Esophagus (tissue), 2 donors: ENCODE results near the gene FAM83F. TPM values are rescaled to one million over a fixed set of nuclear protein-coding genes. Genes with fewer than 3 reads are reported as not detected.

ENCODE experiments used
- H3K27ac ChIP-seq, 2 donors: one replicate each; pipeline ENCODE4 v1.5.1; 2013; ENCODE audit warnings: low read depth in 2 of 2, mild to moderate bottlenecking in 2 of 2, inconsistent platforms in 1 of 2, low read length in 1 of 2, moderate library complexity in 1 of 2
- H3K27me3 ChIP-seq, 2 donors: one replicate each; pipeline ENCODE4 v1.6.1; 2013; ENCODE audit warnings: low read length in 2 of 2, control low read depth in 1 of 2, mild to moderate bottlenecking in 1 of 2; ENCODE audit not compliant: insufficient read depth in 2 of 2, control insufficient read depth in 1 of 2
- H3K36me3 ChIP-seq, 2 donors: one replicate each; pipeline ENCODE4 v1.6.1; 2013; ENCODE audit warnings: low read length in 1 of 2; ENCODE audit not compliant: control insufficient read depth in 2 of 2, insufficient read depth in 2 of 2
- H3K4me1 ChIP-seq, 2 donors: one replicate each; pipeline ENCODE4 v1.6.1; 2013; ENCODE audit warnings: low read length in 1 of 2; ENCODE audit not compliant: control insufficient read depth in 2 of 2, insufficient read depth in 2 of 2
- H3K4me3 ChIP-seq, 2 donors: one replicate each; pipeline ENCODE4 v1.5.1; 2013; ENCODE audit warnings: low read length in 2 of 2, mild to moderate bottlenecking in 2 of 2, low read depth in 1 of 2, moderate library complexity in 1 of 2
- H3K9me3 ChIP-seq, 2 donors: one replicate each; pipeline ENCODE4 v1.6.1; 2013; ENCODE audit warnings: mild to moderate bottlenecking in 2 of 2, low read depth in 1 of 2, low read length in 1 of 2, moderate library complexity in 1 of 2; ENCODE audit not compliant: control insufficient read depth in 2 of 2, insufficient read depth in 1 of 2
- WGBS, 2 donors: extraction: QIAGEN DNeasy Blood & Tissue Kit; methylation state at CpG; one replicate each; pipeline ENCODE4 v1.1.7; 2013; 5-methylcytosine and 5-hydroxymethylcytosine counted together
- polyA plus RNA-seq, 2 donors: library from polyadenylated mRNA; stranded (reverse); fragments of 200-250 nt; gene quantifications; one replicate each; pipeline ENCODE4 v1.2.3, GENCODE V29; 2013
- donor health status: healthy with polysubstance abuse.
- donor health status: Bipolar disorder and iron deficiency.

Gene FAM83F
- polyA plus RNA-seq, 2 donors = 8.6 to 12.9 TPM

- Histone ChIP-seq H3K9me3 (no peaks in the 10 kb centered on the region), H3K27me3 (no peaks in the 10 kb centered on the region), H3K36me3 (peaks cover 0 to 2% of the 10 kb centered on the region in 2 donors), H3K4me3 (no peak overlapping the region), H3K4me1 (peaks cover 0 to 2% of the 10 kb centered on the region in 2 donors), H3K27ac (no peak overlapping the region)
- 82 to 91% methylated on average over 2 of the region's 2 CpGs for WGBS, 2 donors
These were observed 72.9 kb downstream of the FAM83F start for GRCh38 chr22:40067639-40068038.

GRCh38 chr22:40070701-40071100 lies 75.9 kb downstream of the FAM83F start:
- Histone ChIP-seq H3K27ac (no peak overlapping the region), H3K9me3 (no peaks in the 10 kb centered on the region), H3K27me3 (no peaks in the 10 kb centered on the region), H3K4me3 (no peak overlapping the region), H3K4me1 (peaks cover 0 to 2% of the 10 kb centered on the region in 2 donors), H3K36me3 (peaks cover 0 to 2% of the 10 kb centered on the region in 2 donors)

GRCh38 chr22:40071720-40072119 lies 77.0 kb downstream of the FAM83F start:
- 97% methylated on average over 8 of the region's 8 CpGs for WGBS, 2 donors
- H3K4me1 ChIP-seq = peaks cover 0 to 2% of the 10 kb centered on the region in 2 donors

GRCh38 chr22:40076702-40077645 lies 82.2 kb downstream of the FAM83F start:
- Histone ChIP-seq H3K27me3 (no peaks in the 10 kb centered on the region), H3K9me3 (no peaks in the 10 kb centered on the region), H3K36me3 (no peaks in the 10 kb centered on the region), H3K4me3 (no peak overlapping the region), H3K4me1 (no peaks in the 10 kb centered on the region), H3K27ac (no peak overlapping the region)
- WGBS, 2 donors = 71 to 73% methylated on average over 8 of the region's 8 CpGs

More at GRCh38 chr22:40071720-40072119, 77.0 kb downstream of the FAM83F start:
- H3K4me3 ChIP-seq = no peak overlapping the region
- peaks cover 0 to 2% of the 10 kb centered on the region in 2 donors for H3K36me3 ChIP-seq
- no peaks in the 10 kb centered on the region for H3K9me3 ChIP-seq
- H3K27ac ChIP-seq = no peak overlapping the region
- H3K27me3 ChIP-seq = no peaks in the 10 kb centered on the region

GRCh38 chr22:40077646-40078016 lies 82.9 kb downstream of the FAM83F start:
- no peaks in the 10 kb centered on the region for H3K27me3 ChIP-seq
- no peaks in the 10 kb centered on the region for H3K36me3 ChIP-seq
- no peak overlapping the region for H3K27ac ChIP-seq
- H3K4me1 ChIP-seq = no peaks in the 10 kb centered on the region
- 74 to 92% methylated on average over 1 of the region's 1 CpG for WGBS, 2 donors
- no peak overlapping the region for H3K4me3 ChIP-seq
- H3K9me3 ChIP-seq = no peaks in the 10 kb centered on the region

GRCh38 chr22:40081662-40082061 lies 86.9 kb downstream of the FAM83F start:
- H3K4me3 ChIP-seq = no peak overlapping the region
- no peaks in the 10 kb centered on the region for H3K4me1 ChIP-seq
- no peak overlapping the region for H3K27ac ChIP-seq
- H3K27me3 ChIP-seq = no peaks in the 10 kb centered on the region
- H3K36me3 ChIP-seq = no peaks in the 10 kb centered on the region
- 79 to 83% methylated on average over 5 of the region's 5 CpGs for WGBS, 2 donors
- no peaks in the 10 kb centered on the region for H3K9me3 ChIP-seq

- 88 to 92% methylated on average over 1 of the region's 1 CpG for WGBS, 2 donors
- no peaks in the 10 kb centered on the region for H3K4me1 ChIP-seq
These were observed 87.4 kb downstream of the FAM83F start for GRCh38 chr22:40082184-40082583.

GRCh38 chr22:40083794-40084193 lies 89.0 kb downstream of the FAM83F start:
- no peaks in the 10 kb centered on the region for H3K9me3 ChIP-seq
- no peak overlapping the region for H3K4me3 ChIP-seq
- H3K27ac ChIP-seq = no peak overlapping the region
- H3K27me3 ChIP-seq = no peaks in the 10 kb centered on the region
- no peaks in the 10 kb centered on the region for H3K4me1 ChIP-seq
- whole genome bisulfite sequencing, 2 donors = 70 to 89% methylated on average over 3 of the region's 3 CpGs
- H3K36me3 ChIP-seq = no peaks in the 10 kb centered on the region

More at GRCh38 chr22:40082184-40082583, 87.4 kb downstream of the FAM83F start:
- H3K27ac ChIP-seq = no peak overlapping the region
- no peak overlapping the region for H3K4me3 ChIP-seq
- H3K36me3 ChIP-seq = no peaks in the 10 kb centered on the region
- no peaks in the 10 kb centered on the region for H3K9me3 ChIP-seq
- no peaks in the 10 kb centered on the region for H3K27me3 ChIP-seq

GRCh38 chr22:40084246-40084645 lies 89.5 kb downstream of the FAM83F start:
- Histone ChIP-seq H3K4me1 (no peaks in the 10 kb centered on the region), H3K27ac (no peak overlapping the region), H3K4me3 (no peak overlapping the region), H3K27me3 (no peaks in the 10 kb centered on the region), H3K36me3 (no peaks in the 10 kb centered on the region), H3K9me3 (no peaks in the 10 kb centered on the region)
- WGBS, 2 donors = 76 to 90% methylated on average over 5 of the region's 5 CpGs

GRCh38 chr22:40088818-40089217 lies 94.1 kb downstream of the FAM83F start:
- WGBS, 2 donors = 74 to 82% methylated on average over 1 of the region's 1 CpG
- no peak overlapping the region for H3K4me3 ChIP-seq
- no peaks in the 10 kb centered on the region for H3K27me3 ChIP-seq
- H3K36me3 ChIP-seq = no peaks in the 10 kb centered on the region
- H3K4me1 ChIP-seq = no peaks in the 10 kb centered on the region
- H3K9me3 ChIP-seq = no peaks in the 10 kb centered on the region
- H3K27ac ChIP-seq = no peak overlapping the region
